ENCODE results near the gene CBX2.

Gene CBX2

DNA sequence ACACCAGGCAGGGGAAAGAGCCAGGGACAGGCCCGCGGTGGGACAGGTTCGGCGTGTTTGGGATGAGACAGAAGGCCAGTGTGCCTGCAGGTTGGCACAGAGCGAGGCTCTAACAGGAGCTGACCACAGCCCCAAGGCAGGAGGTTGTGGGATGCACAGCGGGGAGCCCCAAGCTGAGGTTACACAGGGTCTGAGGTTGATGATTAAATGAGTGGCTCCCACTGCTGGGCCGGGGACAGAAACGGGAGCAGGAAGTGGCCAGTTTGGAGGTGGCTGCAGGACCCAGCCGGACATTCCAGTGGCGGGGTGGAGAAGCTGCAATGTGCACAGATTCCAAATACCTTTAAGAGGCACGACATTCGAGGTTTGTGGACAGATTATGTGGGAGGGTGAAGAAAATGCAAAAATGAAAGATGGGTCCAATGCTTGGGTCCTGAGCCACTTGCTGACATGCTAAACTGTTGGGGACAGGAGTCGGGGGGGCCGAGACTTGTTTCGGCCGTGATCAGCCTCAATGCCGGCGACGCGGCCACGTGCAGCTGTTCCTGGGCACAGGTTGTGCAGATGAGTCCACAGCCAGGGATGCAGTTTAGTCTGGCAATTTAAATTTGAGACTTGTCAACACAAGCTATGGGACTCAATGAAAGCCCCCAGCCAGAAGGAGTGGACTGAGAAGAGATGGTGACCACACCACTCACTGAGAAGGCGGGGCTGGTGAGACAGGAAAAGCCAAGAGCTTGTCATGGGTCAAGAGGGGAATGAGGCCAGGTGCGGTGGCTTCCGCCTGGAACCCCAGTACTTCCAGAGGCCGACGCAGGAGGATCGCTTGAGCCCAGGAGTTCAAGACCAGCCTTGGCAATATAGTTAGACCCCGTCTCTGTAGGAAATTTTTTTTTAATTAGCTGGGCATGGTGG is 38.5 kb upstream of the CBX2 start:
- H3K27ac Mint-ChIP-seq = no peak overlapping the region

DNA sequence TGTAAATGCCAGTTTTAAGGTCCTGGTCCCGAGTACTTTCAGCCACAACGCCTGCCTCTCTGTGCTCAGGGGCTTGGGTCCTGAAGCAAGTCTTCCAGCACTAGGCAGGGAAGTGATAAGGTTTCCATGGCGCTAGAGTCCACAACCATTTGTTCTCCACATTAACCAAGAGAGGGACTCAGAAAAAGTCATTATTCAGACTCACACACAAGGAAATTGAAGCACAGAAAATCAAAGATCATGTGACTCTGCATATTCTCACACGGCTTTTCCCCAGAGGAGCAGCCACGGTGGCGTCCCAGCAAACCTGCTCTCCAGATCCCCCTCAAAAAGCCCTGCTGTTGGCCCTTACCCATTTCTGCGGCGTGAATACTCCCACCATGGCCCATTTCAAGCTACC is 37.5 kb upstream of the CBX2 start:
- Mint-ChIP-seq H3K4me1 (ENCODE audit: low read depth) (peaks cover 5% of the 10 kb centered on the region), H3K27ac (no peak overlapping the region), H3K36me3 (no peaks in the 10 kb centered on the region), H3K4me3 (no peak overlapping the region), H3K27me3 (peaks cover 5% of the 10 kb centered on the region), H3K9me3 (ENCODE audit: low read depth) (no peaks in the 10 kb centered on the region)

More for the DNA sequence above, 38.5 kb upstream of the CBX2 start:
- Mint-ChIP-seq H3K4me1 (ENCODE audit: low read depth) (peaks cover 2% of the 10 kb centered on the region), H3K9me3 (ENCODE audit: low read depth) (no peaks in the 10 kb centered on the region), H3K4me3 (no peak overlapping the region), H3K36me3 (no peaks in the 10 kb centered on the region), H3K27me3 (peaks cover 4% of the 10 kb centered on the region)

DNA sequence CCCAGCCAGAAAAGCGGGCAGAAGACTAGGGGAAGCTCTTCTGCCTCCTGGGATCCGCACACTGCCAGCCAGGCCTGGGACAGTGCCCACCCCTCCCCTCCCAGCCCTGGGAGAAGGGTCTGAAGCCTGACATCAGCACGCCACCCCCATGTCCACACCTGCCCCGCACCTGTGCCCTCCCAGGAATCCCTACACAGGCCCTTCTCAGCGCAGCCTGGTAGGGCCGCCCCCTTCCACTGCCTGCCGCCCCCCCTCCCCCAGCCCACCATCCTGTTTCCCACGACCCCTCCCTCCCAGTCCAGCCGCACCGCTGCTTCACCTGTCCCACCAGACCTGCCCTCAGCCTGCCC is 36.6 kb upstream of the CBX2 start:
- Mint-ChIP-seq H3K4me3 (no peak overlapping the region), H3K9me3 (ENCODE audit: low read depth) (no peaks in the 10 kb centered on the region), H3K27me3 (peaks cover 6% of the 10 kb centered on the region), H3K27ac (no peak overlapping the region), H3K4me1 (ENCODE audit: low read depth) (peaks cover 11% of the 10 kb centered on the region), H3K36me3 (no peaks in the 10 kb centered on the region)

DNA sequence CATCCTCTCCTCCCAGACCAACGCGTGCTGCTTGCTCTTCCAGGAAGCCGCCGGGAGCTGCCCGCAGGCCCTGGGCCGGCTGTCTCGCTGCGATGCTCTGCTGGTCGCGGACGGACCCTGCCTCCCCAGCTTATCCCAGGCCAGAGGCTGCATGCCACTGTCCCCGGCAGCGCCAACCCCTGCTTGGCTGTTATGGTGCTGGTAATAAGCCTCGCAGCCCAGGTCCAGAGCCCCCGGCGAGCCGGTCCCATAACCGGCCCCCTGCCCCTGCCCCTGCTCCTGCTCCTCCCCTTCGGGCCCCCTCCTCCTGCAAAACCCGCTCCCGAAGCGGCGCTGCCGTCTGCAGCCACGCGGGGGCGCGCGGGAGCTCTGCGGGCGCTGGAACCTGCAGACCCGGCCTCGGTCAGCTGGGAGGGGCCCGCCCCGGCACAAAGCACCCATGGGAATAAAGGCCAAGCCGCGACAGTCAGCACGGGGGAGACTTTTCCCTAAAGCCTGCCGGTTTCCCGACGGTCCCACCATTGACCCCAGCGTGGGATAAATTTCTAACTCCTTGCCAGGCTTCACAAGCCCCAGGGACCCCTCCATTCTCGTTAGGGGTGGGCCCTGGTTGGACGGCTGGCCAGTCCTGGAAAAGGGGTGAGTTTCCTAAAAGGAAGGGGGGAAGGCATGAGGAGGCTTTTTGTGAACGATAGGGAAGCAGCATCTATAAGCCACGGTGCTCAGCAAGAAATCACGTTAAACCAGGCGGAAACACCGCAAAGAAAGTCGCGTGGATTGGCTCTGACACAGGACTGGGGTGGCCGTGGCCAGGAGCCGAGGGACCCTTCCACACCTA is 36.0 kb upstream of the CBX2 start:
- H3K9me3 Mint-ChIP-seq (ENCODE audit: low read depth) = no peaks in the 10 kb centered on the region
- peaks cover 13% of the 10 kb centered on the region for H3K4me1 Mint-ChIP-seq (ENCODE audit: low read depth)
- H3K4me3 Mint-ChIP-seq = no peak overlapping the region
- H3K27me3 Mint-ChIP-seq = peaks cover 7% of the 10 kb centered on the region
- no peak overlapping the region for H3K27ac Mint-ChIP-seq
- H3K36me3 Mint-ChIP-seq = no peaks in the 10 kb centered on the region

DNA sequence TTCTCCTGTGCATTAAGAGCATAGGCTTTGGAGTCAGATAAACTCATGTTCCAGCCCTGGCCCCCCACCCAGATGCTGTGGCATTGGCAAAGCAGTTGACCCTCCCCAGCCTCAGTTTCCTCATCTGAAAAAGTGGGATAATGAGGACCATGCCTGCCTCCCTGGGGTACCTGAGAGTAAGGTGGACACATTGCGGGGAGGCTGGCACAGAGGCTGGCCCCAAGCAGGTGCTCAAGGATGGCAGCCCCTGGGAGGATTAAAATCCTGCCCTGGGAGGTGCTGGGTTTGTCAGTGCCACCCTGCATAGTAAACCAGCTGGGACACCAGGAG is 35.4 kb upstream of the CBX2 start:
- peaks cover 9% of the 10 kb centered on the region for H3K27me3 Mint-ChIP-seq
- H3K9me3 Mint-ChIP-seq (ENCODE audit: low read depth) = no peaks in the 10 kb centered on the region
- peaks cover 16% of the 10 kb centered on the region for H3K4me1 Mint-ChIP-seq (ENCODE audit: low read depth)
- no peak overlapping the region for H3K4me3 Mint-ChIP-seq
- H3K36me3 Mint-ChIP-seq = no peaks in the 10 kb centered on the region
- H3K27ac Mint-ChIP-seq = no peak overlapping the region

DNA sequence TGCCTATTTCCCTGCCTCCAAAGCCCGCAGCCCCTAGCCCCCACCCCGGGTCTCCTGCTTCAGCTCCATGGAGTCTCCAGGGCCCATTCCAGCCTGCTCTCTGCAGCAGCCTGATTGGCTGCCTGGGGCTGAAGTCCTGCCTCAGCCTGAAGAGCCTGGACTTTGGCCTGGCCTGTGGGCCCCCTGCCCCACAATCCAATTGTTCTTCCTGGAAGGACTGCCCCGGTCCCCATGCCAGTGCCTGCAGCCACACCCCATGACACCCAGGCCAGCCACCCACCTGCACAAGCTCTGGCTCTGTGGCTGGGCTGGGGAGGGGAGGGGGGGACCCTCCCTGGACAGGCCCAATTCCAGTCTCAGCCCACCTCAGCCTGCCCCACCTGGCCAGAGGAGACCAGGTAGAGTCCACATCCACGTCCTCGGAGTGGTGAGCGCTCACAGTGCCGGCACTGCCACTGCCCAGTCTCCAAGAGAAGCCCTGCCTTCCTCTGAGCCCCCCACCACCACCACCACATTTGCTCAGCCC is 34.9 kb upstream of the CBX2 start:
- peaks cover 20% of the 10 kb centered on the region for H3K4me1 Mint-ChIP-seq (ENCODE audit: low read depth)
- no peak overlapping the region for H3K4me3 Mint-ChIP-seq
- no peak overlapping the region for H3K27ac Mint-ChIP-seq
- peaks cover 13% of the 10 kb centered on the region for H3K27me3 Mint-ChIP-seq
- H3K9me3 Mint-ChIP-seq (ENCODE audit: low read depth) = no peaks in the 10 kb centered on the region
- H3K36me3 Mint-ChIP-seq = no peaks in the 10 kb centered on the region

DNA sequence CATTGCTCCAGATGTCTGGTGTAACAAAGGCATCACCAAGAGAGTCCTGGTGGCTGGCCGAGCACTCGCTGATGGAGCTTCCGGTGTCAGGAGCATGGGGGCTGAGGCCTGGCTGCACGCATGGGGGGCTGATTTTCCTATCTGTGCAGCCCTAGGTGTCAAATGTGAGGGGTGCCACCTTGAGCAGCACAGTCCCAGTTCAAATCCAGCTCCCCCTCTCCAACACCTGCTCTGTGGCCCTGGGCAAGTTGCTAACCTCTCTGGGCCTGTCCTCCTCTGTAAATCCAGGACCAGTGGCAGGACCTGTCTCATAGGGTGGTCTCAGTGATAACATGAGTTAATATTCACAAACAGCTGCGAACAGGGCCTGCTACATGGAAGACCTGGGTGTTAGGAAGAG is 34.3 kb upstream of the CBX2 start:
- H3K4me3 Mint-ChIP-seq = no peak overlapping the region
- H3K9me3 Mint-ChIP-seq (ENCODE audit: low read depth) = no peaks in the 10 kb centered on the region
- peaks cover 14% of the 10 kb centered on the region for H3K27me3 Mint-ChIP-seq
- no peak overlapping the region for H3K27ac Mint-ChIP-seq
- H3K36me3 Mint-ChIP-seq = no peaks in the 10 kb centered on the region
- peaks cover 21% of the 10 kb centered on the region for H3K4me1 Mint-ChIP-seq (ENCODE audit: low read depth)

DNA sequence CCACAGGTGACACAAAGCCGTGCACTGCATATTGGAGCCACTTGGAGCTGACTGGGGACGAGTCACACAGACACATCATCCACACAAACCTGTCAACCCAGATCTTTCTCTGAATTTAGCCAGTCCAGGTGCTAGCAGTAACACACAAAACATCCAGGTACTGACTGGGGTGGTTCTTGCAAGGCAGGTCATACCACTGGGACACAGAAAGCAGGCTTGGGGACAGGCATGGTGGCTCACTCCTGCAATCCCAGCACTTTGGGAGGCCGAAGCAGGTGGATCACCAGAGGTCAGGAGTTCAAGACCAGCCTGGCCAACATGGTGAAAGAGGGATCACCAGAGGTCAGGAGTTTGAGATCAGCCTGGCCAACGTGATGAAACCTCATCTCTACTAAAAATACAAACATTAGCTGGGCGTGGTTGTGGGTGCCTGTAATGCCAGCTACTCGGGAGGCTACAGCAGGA is 32.3 kb upstream of the CBX2 start:
- Mint-ChIP-seq H3K27me3 (peaks cover 14% of the 10 kb centered on the region), H3K4me3 (peak overlapping the region; percentile 25), H3K9me3 (ENCODE audit: low read depth) (no peaks in the 10 kb centered on the region), H3K4me1 (ENCODE audit: low read depth) (peaks cover 21% of the 10 kb centered on the region), H3K36me3 (no peaks in the 10 kb centered on the region), H3K27ac (no peak overlapping the region)

DNA sequence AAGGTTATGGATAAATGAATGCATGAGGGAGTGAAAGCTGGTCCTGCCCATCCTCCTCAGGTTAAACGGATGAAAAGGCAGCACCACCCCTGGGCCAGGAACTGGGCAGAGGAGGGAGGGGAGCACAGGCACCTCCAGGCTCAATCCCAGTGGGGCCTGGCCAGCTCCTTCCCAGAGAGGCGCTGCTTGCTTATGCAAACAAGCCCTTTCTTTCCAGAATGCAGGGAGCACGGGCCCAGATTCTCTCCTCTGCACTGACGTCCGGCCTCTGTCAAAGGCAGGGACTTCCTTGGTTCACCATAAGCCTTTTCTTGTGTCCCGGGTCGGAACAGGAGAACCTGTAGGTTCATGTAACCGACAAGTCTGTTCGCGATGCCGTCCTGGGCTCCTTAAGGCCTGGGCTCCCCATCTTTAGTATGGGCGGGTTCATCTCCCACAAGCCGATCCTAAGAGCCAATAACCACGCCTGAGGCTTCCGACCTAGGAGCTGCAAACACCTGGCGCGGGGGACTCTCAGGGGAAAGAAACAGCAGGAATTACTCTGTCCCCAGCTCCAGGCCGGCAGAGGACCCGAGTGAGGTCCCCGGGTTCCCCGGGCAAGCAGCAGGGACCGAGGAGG is 30.9 kb upstream of the CBX2 start:
- no peak overlapping the region for H3K27ac Mint-ChIP-seq
- H3K4me1 Mint-ChIP-seq (ENCODE audit: low read depth) = peaks cover 21% of the 10 kb centered on the region
- H3K27me3 Mint-ChIP-seq = peaks cover 19% of the 10 kb centered on the region
- no peaks in the 10 kb centered on the region for H3K9me3 Mint-ChIP-seq (ENCODE audit: low read depth)
- no peaks in the 10 kb centered on the region for H3K36me3 Mint-ChIP-seq
- peak overlapping the region; percentile 46 for H3K4me3 Mint-ChIP-seq

DNA sequence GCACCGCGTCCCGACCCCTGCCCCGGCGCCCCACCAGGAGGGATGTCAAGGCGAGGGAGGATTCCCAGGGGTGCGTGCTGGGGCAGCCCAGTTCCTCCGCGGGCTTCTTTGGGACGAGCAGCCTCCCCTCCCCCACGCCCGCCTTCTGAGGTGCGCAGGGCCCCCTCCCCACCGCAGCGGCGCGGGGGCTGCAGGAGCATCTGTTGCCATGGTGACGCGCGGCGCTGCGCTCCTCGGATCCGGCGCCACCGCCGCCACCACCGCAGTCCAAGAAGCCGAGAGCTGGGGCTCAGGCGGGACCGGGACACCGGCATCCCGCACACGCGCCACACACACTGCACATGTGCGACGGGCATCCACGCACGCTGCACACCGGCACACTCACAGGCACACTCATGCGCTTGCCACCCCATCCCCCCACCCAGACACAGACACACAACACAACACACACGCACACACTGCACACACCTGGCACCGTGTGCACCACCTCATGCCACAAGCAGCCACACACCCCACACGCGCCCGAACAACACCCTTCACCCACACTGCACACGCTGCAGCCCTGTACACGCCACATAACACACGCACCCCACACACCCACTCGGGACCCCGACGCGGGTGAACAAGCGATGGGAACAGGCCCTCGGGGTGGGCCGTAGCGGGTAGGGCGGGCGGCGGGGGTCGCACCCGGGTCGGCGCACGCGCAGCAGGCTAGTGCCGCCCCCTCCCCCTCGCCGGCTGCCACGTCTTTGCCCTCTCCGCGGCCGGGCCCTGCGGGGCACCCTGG is 30.2 kb upstream of the CBX2 start:
- peaks cover 19% of the 10 kb centered on the region for H3K27me3 Mint-ChIP-seq

DNA sequence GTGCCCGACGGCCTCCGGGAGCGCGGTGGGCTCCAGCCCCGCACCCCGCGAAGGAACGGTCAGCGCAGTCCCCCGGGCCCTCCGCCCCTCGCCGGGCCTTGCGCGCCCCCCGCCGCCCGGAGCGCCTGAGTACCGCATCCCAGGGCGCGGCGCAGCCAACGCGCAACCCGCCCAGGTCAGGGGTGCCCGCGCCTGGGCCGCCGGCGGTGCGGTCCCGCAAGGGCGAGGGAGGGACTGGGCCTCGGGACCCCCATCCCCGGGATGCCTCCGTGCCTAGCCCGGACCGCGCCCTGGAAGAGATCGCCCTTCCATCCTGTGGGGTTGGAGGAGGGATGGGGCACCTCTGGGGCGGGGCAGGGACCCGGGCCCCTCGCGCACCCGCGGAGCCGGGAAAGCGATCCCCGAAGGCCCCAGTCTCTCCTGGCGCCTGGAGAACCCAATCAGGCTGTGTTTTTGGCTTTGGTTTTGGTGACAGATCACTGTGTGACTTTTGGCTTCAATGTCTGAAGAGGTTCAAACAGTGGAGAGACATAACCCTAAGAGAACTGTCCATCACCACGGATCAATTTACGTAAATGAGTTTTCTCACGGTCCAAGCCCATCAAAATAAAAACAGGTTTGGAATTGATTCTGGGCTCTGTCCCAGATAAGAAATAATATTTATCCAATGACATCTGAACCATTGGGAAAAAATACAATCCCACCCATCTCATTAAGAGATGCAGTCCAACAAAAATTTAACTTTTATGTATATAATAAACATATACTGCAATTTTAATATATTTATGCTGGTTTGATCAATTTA is 29.5 kb upstream of the CBX2 start:
- H3K36me3 Mint-ChIP-seq = no peaks in the 10 kb centered on the region
- peaks cover 19% of the 10 kb centered on the region for H3K27me3 Mint-ChIP-seq
- no peak overlapping the region for H3K27ac Mint-ChIP-seq
- no peaks in the 10 kb centered on the region for H3K9me3 Mint-ChIP-seq (ENCODE audit: low read depth)
- peaks cover 19% of the 10 kb centered on the region for H3K4me1 Mint-ChIP-seq (ENCODE audit: low read depth)
- H3K4me3 Mint-ChIP-seq = peak overlapping the region; percentile 2

More for the DNA sequence above, 30.2 kb upstream of the CBX2 start:
- peak overlapping the region; percentile 52 for H3K4me3 Mint-ChIP-seq
- H3K36me3 Mint-ChIP-seq = no peaks in the 10 kb centered on the region
- H3K27ac Mint-ChIP-seq = no peak overlapping the region
- H3K9me3 Mint-ChIP-seq (ENCODE audit: low read depth) = no peaks in the 10 kb centered on the region
- H3K4me1 Mint-ChIP-seq (ENCODE audit: low read depth) = peaks cover 19% of the 10 kb centered on the region

DNA sequence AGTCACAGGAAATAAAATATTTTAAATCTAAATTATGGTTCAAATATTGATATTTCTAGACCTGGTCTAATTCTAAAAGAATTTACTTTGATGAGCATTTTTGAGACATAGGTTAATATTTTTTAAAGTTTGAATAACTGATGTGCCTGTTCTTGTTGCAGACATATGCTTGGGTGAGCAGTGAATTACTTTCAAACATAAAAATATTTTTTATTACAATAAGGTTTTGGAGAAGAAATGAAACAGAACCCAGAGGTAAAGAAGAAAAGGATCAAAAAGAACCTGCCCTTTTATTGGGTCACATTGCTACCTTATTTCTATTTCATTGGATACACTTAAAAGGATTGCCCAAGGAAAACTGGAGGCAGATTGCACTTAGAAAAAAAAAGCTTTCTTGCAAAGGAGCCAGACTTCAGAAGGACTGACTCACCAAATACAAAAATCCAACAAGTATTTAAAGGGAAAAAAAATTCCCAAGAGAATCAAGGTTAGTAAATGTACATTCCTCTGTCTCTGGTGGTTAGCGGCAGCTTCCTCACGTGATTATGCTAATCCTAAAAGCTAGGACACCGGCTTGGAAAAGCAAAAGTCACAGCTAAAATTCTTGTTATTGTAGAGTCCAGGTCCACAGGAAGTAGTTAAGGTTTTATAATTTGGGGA is 28.7 kb upstream of the CBX2 start:
- peaks cover 19% of the 10 kb centered on the region for H3K4me1 Mint-ChIP-seq (ENCODE audit: low read depth)
- H3K27ac Mint-ChIP-seq = no peak overlapping the region
- H3K9me3 Mint-ChIP-seq (ENCODE audit: low read depth) = no peaks in the 10 kb centered on the region
- H3K36me3 Mint-ChIP-seq = no peaks in the 10 kb centered on the region
- no peak overlapping the region for H3K4me3 Mint-ChIP-seq
- H3K27me3 Mint-ChIP-seq = peaks cover 21% of the 10 kb centered on the region

DNA sequence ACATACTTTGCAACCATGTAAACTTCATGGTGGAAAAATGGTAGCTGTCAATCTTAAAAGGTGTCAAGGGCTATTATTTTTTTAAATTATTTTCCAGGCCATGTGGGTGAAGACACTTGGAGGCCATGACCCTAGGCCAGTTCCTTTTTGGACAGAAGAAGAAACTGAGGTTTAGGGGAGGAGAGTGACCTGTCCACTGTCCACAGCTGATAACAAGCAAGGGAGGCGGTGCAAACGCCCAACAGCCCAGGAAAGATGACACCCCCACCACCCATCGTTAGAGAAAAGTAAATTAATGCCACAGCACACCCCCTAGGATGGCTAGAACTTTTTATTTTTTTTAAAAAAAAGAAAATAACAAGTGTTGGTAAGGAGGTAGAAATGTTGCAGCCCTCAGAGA is 28.0 kb upstream of the CBX2 start:
- Mint-ChIP-seq H3K27me3 (peaks cover 22% of the 10 kb centered on the region), H3K4me1 (ENCODE audit: low read depth) (peaks cover 19% of the 10 kb centered on the region), H3K27ac (no peak overlapping the region), H3K4me3 (no peak overlapping the region), H3K9me3 (ENCODE audit: low read depth) (no peaks in the 10 kb centered on the region), H3K36me3 (no peaks in the 10 kb centered on the region)
